HepG2 (cell line): ENCODE results near the gene TGM5. TPM values are rescaled to one million over a fixed set of nuclear protein-coding genes. Genes with fewer than 3 reads are reported as not detected.
A peak's percentile ranks its signal among the peaks of the same experiment; 100 is the strongest.

Experiments
- CHD2 ChIP-seq: IDR thresholded peaks from 2 replicates; pipeline ENCODE4 v1.6.1; 2011; ENCODE audit warnings: low read depth, low read length, improper control_type of control experiment
- FOXO4 ChIP-seq: sonication (generic); formaldehyde crosslinking; conservative IDR thresholded peaks from 2 replicates; pipeline ENCODE4 v1.8.1; 2023; ENCODE audit warnings: missing genetic modification reagents
- IRF2 ChIP-seq: IDR thresholded peaks from 2 replicates; pipeline ENCODE4 v1.6.1; 2018; ENCODE audit warnings: missing genetic modification reagents, missing compliant biosample characterization
- PAXIP1 ChIP-seq: sonication (generic); formaldehyde crosslinking; conservative IDR thresholded peaks from 2 replicates; pipeline ENCODE4 v1.4.0; 2020; ENCODE audit warnings: mild to moderate bottlenecking, missing genetic modification reagents, moderate library complexity
- PPARG ChIP-seq: conservative IDR thresholded peaks from 2 replicates; pipeline ENCODE4 v1.6.1; 2016; ENCODE audit warnings: missing biosample characterization, missing genetic modification reagents
- RAD21 ChIP-seq: fragments of 450-650 bp; formaldehyde crosslinking; IDR thresholded peaks from 2 replicates; pipeline ENCODE4 v1.5.0; 2020; ENCODE audit warnings: mild to moderate bottlenecking
- SATB2 ChIP-seq: sonication (generic); formaldehyde crosslinking; IDR thresholded peaks from 2 replicates; pipeline ENCODE4 v1.5.0; 2020; ENCODE audit warnings: missing genetic modification reagents
- SKI ChIP-seq: fragments of 450-650 bp; IDR thresholded peaks from one replicate; pipeline ENCODE4 v1.6.1; 2018; ENCODE audit warnings: mild to moderate bottlenecking; ENCODE audit not compliant: partially characterized antibody
- ZBTB34 ChIP-seq: sonication (generic); formaldehyde crosslinking; IDR thresholded peaks from 2 replicates; pipeline ENCODE4 v1.8.0; 2022; ENCODE audit warnings: mild to moderate bottlenecking, missing genetic modification reagents
- ZFP36 ChIP-seq: fragments of 150-350 bp; IDR thresholded peaks from 2 replicates; pipeline ENCODE4 v1.6.1; 2018; ENCODE audit warnings: borderline replicate concordance, low read length, low read depth; ENCODE audit not compliant: partially characterized antibody
- ZNF142 ChIP-seq: sonication (generic); formaldehyde crosslinking; IDR thresholded peaks from 2 replicates; pipeline ENCODE4 v1.4.0; 2020; ENCODE audit warnings: missing genetic modification reagents
- ZNF30 ChIP-seq: sonication (generic); formaldehyde crosslinking; IDR thresholded peaks from 2 replicates; pipeline ENCODE4 v1.5.0; 2020; ENCODE audit warnings: mild to moderate bottlenecking, missing genetic modification reagents
- ZNF362 ChIP-seq: sonication (generic); formaldehyde crosslinking; IDR thresholded peaks from 2 replicates; pipeline ENCODE4 v1.4.0; 2020; ENCODE audit warnings: missing genetic modification reagents, mild to moderate bottlenecking, borderline replicate concordance
- ZNF768 ChIP-seq: sonication (generic); formaldehyde crosslinking; IDR thresholded peaks from 2 replicates; pipeline ENCODE4 v1.4.0; 2020; ENCODE audit warnings: missing genetic modification reagents
- ZNF776 ChIP-seq: sonication (generic); formaldehyde crosslinking; IDR thresholded peaks from 2 replicates; pipeline ENCODE4 v1.4.0; 2020; ENCODE audit warnings: mild to moderate bottlenecking, missing genetic modification reagents
- polyA plus RNA-seq, 8 experiments: library from polyadenylated mRNA; depleted of rRNA in 3 of 8; stranded (reverse) in 7 of 8; unstranded in 1 of 8; fragments of >200 nt; fragmentation: Illumina TruSeq in 4 of 8; extraction: Trizol in 4 of 8; gene quantifications; 2 replicates each; pipeline versions ENCODE4 v1.2.1 to v1.2.3, GENCODE V29; 2011 to 2016; ENCODE audit warnings: low read depth in 4 of 8, missing spikeins in 1 of 8, mixed read lengths in 1 of 8; ENCODE audit not compliant: insufficient read depth in 1 of 8
- total RNA-seq, 5 experiments: library from RNA; depleted of rRNA; stranded (reverse); fragments of >200 nt; fragmentation: Illumina TruSeq; extraction: Trizol; gene quantifications; 2 replicates each; pipeline ENCODE4 v1.2.3, GENCODE V29; 2016; ENCODE audit warnings: low read depth in 1 of 5

TGM5 gene
- total and polyA plus RNA-seq, 2 of the 13 experiments (the other 11 are each of a cell fraction or from before 2014, with no cell fraction given): 0.18 to 0.65 TPM

- TF ChIP-seq SATB2 (no peak), FOXO4 (CRISPR knock-in tag) (no peak), ZNF30 (CRISPR knock-in tag) (no peak), RAD21 (CRISPR knock-in tag) (no peak), ZNF362 (0 out of 2 replicates have a peak, but pooled peaks have one; percentile 18), ZFP36 (no peak), CHD2 (no peak), ZNF776 (peak; percentile 80), ZNF142 (CRISPR knock-in tag) (peak; percentile 48; the same call in 1 of the 2 replicates), ZBTB34 (no peak), PAXIP1 (CRISPR knock-in tag) (0 out of 2 replicates have a peak, but pooled peaks have one; percentile 33), SKI (peak; percentile 47), IRF2 (CRISPR knock-in tag) (peak; percentile 60; the same call in 1 of the 2 replicates), ZNF768 (CRISPR knock-in tag) (peak; percentile 66), PPARG (CRISPR knock-in tag) (0 out of 2 replicates have a peak, but pooled peaks have one; percentile 11)
Observed at GRCh38 chr15:43185157-43186002, 81.3 kb downstream of the TGM5 start, which contains the start of gene CCNDBP1 (continued).
